Measurements from ENCODE around the gene ABCG4.

DNA sequence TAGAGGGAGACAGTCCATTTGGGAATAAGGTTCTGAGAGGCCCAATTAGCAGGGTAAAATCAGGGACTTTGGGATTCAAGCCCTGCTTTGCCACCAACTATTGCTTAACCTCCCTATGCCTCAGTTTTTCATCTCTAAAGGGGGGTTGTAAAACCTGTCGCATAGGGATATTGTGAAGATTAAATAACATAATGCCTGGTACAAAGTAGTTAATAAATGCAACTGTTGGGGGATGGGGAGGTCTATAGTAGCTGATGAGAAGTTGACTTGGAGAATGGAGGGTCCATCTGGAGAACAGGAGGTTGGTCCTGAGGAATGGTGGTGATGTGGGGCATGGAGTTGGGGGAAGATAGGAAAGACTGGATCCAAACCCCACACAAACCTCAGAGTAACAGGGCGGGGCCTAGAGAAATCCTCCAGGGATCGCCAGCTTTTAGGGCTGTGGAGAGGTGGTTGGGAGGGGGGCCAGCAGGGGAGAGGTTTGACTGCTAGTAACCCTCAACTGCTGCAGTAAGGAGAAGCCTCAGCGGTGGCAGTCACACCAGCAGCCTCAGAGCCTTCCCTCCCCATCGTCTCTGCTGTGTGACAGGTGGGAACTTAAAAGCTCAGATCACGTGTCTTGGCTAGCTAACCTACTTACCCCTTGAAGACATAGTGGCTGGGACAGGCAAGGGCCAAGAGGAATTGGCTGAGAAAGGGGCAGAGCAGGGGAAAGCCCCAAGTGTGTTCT, 1.1 kb upstream of the ABCG4 start:
- no peak for TF ChIP-seq CTCF (IDR thresholded peaks at IDR 0.05)
- no peak for TF ChIP-seq EZH2 (IDR thresholded peaks at IDR 0.05; ENCODE audit: borderline replicate concordance, insufficient read depth, low read depth, low read length, poor library complexity, severe bottlenecking)
